Uterus (tissue), 2 donors: ENCODE results near the gene AGFG2.

Source experiments
- POLR2A ChIP-seq, 2 donors: fragments of 450-650 bp; IDR thresholded peaks; one replicate each; pipeline ENCODE4 v1.6.1; 2016; ENCODE audit warnings: antibody characterized with exemption in 2 of 2, mild to moderate bottlenecking in 1 of 2, moderate library complexity in 1 of 2
- TF ChIP-seq, protein P1 (sequence below), 4 experiments: fragments of 200-600 bp in 2 of 4; fragments of 450-650 bp in 2 of 4; sonication (generic) in 2 of 4; IDR thresholded peaks; one replicate each; pipeline ENCODE4 v1.5.1; 2016 to 2019; ENCODE audit warnings: antibody characterized with exemption in 4 of 4, mild to moderate bottlenecking in 2 of 4, moderate library complexity in 1 of 4

- no peak for TF ChIP-seq POLR2A (IDR thresholded peaks at IDR 0.05)
- TF ChIP-seq, protein P1, sequence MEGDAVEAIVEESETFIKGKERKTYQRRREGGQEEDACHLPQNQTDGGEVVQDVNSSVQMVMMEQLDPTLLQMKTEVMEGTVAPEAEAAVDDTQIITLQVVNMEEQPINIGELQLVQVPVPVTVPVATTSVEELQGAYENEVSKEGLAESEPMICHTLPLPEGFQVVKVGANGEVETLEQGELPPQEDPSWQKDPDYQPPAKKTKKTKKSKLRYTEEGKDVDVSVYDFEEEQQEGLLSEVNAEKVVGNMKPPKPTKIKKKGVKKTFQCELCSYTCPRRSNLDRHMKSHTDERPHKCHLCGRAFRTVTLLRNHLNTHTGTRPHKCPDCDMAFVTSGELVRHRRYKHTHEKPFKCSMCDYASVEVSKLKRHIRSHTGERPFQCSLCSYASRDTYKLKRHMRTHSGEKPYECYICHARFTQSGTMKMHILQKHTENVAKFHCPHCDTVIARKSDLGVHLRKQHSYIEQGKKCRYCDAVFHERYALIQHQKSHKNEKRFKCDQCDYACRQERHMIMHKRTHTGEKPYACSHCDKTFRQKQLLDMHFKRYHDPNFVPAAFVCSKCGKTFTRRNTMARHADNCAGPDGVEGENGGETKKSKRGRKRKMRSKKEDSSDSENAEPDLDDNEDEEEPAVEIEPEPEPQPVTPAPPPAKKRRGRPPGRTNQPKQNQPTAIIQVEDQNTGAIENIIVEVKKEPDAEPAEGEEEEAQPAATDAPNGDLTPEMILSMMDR (IDR thresholded peaks at IDR 0.05): no peak
These were observed 34.8 kb downstream of the AGFG2 start, which contains the start of gene SAP25 for GRCh38 chr7:100573691-100574361.
